Kidney epithelial cell (primary cell): Measurements from ENCODE around the gene CUBN. TPM values are rescaled to one million over a fixed set of nuclear protein-coding genes. Genes with fewer than 3 reads are reported as not detected.

ENCODE experiments used
- DNase-seq: peaks from one replicate; pipeline ENCODE4 v3.0.0-alpha.2; 2010; ENCODE audit warnings: low read depth
- H3K27me3 ChIP-seq: 2 replicates; pipeline ENCODE4 v1.6.0; 2011; ENCODE audit warnings: low read length; ENCODE audit not compliant: control insufficient read depth, insufficient read depth
- H3K36me3 ChIP-seq: 2 replicates; pipeline ENCODE4 v1.5.1; 2011; ENCODE audit warnings: low read length; ENCODE audit not compliant: control insufficient read depth, insufficient read depth
- H3K4me3 ChIP-seq: 2 replicates; pipeline ENCODE4 v1.5.1; 2011; ENCODE audit warnings: low read depth, mild to moderate bottlenecking, control low read depth, low read length
- CTCF ChIP-seq: IDR thresholded peaks from 2 replicates; pipeline ENCODE4 v1.5.1; 2011; ENCODE audit warnings: mild to moderate bottlenecking, moderate library complexity, low read length, control low read depth, inconsistent platforms; ENCODE audit not compliant: insufficient read depth, poor library complexity, severe bottlenecking
- total RNA-seq: library from RNA; depleted of rRNA; stranded (reverse); fragments of >200 nt; gene quantifications from 2 replicates; pipeline ENCODE4 v1.2.3, GENCODE V29; 2015

The CUBN gene
- total RNA-seq, 1 donor from 2014 or later: 1.3 TPM

- no peak for TF ChIP-seq CTCF
- peak; percentile 92 for DNase-seq
- Histone ChIP-seq H3K36me3 (no peaks in the 10 kb centered on the region), H3K4me3 (no peak overlapping the region), H3K27me3 (no peaks in the 10 kb centered on the region)
These were observed 142.4 kb downstream of the CUBN start for GRCh38 chr10:16987206-16987621.

GRCh38 chr10:16986406-16987205 is 143.0 kb downstream of the CUBN start:
- TF ChIP-seq CTCF: no peak
- DNase-seq: peak; percentile 88
- no peak overlapping the region for H3K4me3 ChIP-seq
- H3K27me3 ChIP-seq: no peaks in the 10 kb centered on the region
- H3K36me3 ChIP-seq: no peaks in the 10 kb centered on the region

- Histone ChIP-seq H3K27me3 (no peaks in the 10 kb centered on the region), H3K4me3 (no peak overlapping the region), H3K36me3 (no peaks in the 10 kb centered on the region)
- TF ChIP-seq CTCF: no peak
- no peak for DNase-seq
These were observed 143.6 kb downstream of the CUBN start for GRCh38 chr10:16986082-16986405.

- Histone ChIP-seq H3K36me3 (no peaks in the 10 kb centered on the region), H3K4me3 (no peak overlapping the region), H3K27me3 (no peaks in the 10 kb centered on the region)
- no peak for TF ChIP-seq CTCF
- no peak for DNase-seq
These were observed 145.4 kb downstream of the CUBN start for GRCh38 chr10:16984242-16984641.

- no peak overlapping the region for H3K4me3 ChIP-seq
- no peaks in the 10 kb centered on the region for H3K27me3 ChIP-seq
- no peak for TF ChIP-seq CTCF
- no peaks in the 10 kb centered on the region for H3K36me3 ChIP-seq
- no peak for DNase-seq
These were observed 152.8 kb downstream of the CUBN start for GRCh38 chr10:16976803-16977202.

GRCh38 chr10:16975188-16975587 is 154.4 kb downstream of the CUBN start:
- no peak overlapping the region for H3K4me3 ChIP-seq
- no peak for TF ChIP-seq CTCF

More at GRCh38 chr10:16975188-16975587, 154.4 kb downstream of the CUBN start:
- H3K27me3 ChIP-seq: no peaks in the 10 kb centered on the region
- H3K36me3 ChIP-seq: no peaks in the 10 kb centered on the region
- DNase-seq: no peak
